Activated T-cell treated with anti-CD3 and anti-CD28 coated beads for 4 hours (primary cell): Measurements from ENCODE around the gene USP49.
A peak's percentile ranks its signal among the peaks of the same experiment; 100 is the strongest.

Source experiments
- DNase-seq: peaks from one replicate; pipeline ENCODE4 v3.0.0-alpha.2; 2020

USP49 gene

DNA sequence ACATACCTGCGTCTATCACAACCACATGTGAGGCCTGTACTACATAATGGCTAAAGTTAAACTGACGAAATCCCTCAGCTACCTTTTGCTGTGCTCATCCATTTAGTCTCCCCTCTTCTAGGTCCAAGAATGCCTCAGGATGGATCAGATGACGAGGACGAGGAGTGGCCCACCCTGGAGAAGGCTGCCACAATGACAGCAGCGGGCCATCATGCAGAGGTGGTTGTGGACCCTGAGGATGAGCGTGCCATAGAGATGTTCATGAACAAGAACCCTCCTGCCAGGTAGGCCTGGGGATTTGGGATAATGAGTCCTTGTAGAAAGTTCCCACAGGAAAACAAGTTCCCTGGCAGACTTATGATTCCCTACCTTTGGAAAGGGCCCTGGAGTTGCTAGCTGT lies 32.1 kb upstream of the USP49 start:
- DNase-seq: no peak

- DNase-seq: no peak
Observed at GRCh38 chr6:41922154-41922553, 27.0 kb upstream of the USP49 start.

GRCh38 chr6:41921712-41921998 lies 26.5 kb upstream of the USP49 start:
- no peak for DNase-seq

GRCh38 chr6:41920921-41921711 lies 25.9 kb upstream of the USP49 start, which contains the start of the genes BYSL and MED20:
Gene BYSL, plus strand, starts transcription at chr6:41921499. Its CDS starts 64 bp downstream, at chr6:41921563.
Gene MED20, minus strand, starts transcription at chr6:41921139. Its CDS starts 121 bp downstream, at chr6:41921018.
- peak; percentile 93 for DNase-seq

DNA sequence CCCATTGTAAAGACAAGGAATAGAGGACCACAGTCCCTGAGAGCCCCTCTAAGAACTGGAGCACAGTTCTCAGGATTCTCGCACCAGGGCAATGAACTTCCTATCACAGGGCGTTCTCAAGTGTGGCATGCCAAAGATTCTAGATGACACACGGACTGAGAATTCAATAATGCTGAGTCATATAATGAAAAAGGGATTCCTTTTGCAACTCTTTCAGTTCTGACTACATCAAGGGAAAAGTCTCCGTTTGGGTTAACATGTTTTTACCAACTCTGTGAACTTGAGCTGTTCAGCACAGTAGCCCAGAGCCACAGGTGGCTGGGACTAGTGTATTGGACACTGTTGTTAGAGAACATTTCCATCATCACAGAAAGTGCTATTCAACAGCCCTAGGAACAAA lies 22.4 kb upstream of the USP49 start:
- no peak for DNase-seq

- DNase-seq: no peak
Observed at GRCh38 chr6:41914869-41915530, 19.8 kb upstream of the USP49 start.

GRCh38 chr6:41914343-41914742 lies 19.2 kb upstream of the USP49 start:
- DNase-seq: no peak

- no peak for DNase-seq
Observed at GRCh38 chr6:41909727-41910126, 14.6 kb upstream of the USP49 start.

- peak; percentile 47 for DNase-seq
Observed at GRCh38 chr6:41901882-41902519, 6.8 kb upstream of the USP49 start.

DNA sequence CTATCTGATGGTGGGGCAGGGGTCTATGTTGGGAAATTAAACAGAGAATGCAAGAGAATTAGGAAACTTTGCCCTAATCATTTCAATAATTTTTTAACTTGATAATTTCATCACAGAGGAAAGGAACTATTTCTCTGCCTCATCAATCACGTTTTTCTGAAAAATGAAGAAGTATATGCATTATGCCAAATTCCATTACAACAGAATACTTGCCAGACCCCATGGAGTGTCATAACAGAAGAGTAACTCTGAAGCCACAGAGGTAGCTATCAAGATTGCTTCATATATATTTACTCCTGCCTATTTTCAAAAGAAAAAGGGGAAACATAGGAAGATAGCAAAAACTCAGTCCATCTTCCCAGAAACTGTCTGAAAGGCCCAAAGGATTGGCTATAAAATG lies 5.7 kb upstream of the USP49 start:
- no peak for DNase-seq

DNA sequence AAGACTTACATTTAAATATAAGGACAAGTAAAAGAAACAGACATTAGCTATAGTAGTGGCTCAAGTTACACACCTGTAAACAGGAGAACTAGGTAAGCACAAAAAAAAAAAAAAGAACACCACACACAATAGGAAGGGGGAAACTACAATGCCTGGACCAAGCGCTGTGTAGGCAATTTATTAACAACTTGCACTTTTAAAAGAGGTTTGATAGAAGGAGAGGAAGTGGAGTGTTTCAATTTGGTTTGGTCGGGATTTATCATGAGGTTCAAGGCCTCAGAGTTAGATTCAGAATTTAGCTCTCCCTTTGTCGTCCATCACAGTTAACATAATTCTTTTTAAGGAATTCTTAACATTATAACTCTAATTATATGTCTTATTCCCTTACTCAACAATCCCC lies 1.1 kb upstream of the USP49 start:
- DNase-seq: no peak

DNA sequence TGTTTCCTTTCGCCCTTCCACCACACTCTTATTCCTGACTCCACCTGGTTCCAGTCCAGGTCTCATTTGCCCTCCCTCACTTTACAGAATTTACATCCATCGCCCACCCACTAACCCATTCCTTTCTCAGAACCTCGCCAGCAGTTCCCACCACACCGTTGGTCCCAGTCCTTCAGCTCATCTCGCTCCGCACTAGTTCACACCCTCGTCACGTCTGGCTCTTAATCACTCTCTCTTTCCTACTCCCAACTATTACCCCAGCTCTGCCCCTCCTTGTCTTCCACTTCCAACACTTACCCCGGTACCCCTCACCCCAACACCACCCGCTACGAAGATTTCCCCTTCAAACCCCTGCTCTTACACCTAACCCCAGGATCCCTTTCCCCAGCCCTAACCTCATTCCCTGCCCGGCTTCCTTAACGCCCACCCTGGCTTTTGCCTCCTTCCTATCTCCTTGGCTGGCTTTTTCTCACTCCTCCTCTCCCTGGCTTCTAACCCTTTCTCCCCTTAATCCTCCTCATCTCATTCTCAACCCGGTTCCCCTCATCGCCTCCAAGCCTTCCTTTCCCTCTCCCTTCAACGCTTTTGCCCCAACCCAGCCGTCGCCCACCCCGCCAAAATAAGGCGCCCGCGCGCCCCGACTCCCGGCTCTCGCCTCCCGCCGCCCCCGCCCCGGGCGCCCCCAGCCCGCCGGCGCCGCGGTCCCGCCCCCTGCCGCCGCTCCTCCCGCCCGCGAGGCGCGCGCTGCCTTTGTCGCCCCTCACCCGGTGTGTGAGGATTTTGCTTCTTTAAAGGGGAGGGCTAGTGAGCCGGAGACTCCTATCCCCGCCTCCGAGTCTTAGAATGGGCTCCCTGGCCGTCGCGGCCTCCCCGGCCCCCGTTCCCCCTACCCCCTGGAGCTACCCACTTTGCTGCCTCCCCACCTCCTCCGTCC lies 542 bp downstream of the USP49 start:
- DNase-seq: no peak

DNA sequence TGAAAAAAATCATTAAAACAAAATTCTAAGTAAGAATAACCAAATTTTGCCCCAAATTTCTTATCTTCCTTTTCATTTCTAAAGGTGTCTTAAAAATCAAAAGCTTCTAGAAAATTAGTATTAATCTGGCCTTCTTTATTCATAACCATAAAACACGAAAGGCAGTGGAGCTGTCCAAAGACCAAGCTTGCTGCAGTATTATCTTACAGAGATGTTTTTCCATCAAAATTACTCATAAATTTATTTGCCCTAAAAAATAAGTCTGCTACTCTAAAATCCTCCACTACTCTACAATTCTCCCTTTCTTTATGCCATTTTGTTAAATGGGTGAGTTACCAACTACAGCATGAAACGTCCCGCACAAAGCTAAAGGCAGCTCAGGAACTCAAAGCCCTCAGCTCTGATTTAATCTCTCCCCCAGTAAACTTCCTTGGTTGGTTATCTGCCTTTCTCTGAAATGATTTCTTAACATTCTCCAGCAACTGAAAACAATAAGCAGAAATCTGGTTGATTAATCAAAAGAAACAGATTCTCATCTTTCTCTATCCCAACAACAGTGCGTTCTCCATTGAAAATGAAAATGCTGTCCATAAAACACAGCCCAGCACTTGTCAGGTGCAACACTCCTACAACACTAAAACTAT lies 2.1 kb downstream of the USP49 start:
- DNase-seq: no peak

DNA sequence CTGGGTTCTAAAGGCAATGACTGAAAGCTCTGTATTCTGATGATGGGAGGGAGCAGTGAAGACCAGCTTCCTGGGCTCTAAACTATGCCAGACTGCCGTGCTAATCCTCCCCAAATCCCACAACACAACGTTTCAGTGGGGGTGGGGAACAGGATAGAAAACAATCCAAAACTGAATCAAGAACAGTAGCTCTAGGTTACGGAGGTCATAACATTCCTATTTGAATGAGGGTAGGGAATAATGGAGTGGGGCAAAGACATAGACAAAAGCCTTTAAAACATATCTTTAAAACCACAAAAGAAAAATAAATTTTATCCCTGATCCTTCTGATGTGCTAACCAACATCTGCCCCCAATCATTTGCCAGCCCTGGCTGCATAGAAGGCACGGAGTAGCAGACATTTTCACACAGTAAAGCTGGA lies 7.8 kb downstream of the USP49 start:
- no peak for DNase-seq

GRCh38 chr6:41885930-41886329 lies 9.2 kb downstream of the USP49 start:
- DNase-seq: no peak

GRCh38 chr6:41884957-41885356 lies 10.2 kb downstream of the USP49 start:
- no peak for DNase-seq

DNA sequence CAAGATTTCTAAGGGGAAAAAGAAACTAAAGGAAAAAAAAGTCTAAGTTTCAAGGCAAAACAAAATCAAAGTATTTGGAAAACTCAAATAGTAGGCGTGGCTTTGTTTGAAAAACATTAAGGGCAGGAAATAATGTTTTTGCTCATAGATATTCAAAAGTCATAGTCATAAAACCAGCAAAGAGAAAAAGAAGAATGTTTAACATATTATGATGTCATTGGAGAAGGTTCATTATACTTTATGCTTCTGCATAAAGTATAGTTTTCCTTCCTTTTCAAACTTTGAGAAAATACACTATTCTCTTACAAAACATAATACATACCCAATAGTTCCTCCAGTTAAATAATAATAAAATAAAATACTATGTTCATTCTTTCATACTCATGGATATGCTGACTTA lies 13.7 kb downstream of the USP49 start:
- DNase-seq: no peak

GRCh38 chr6:41878961-41879405 lies 16.2 kb downstream of the USP49 start:
- no peak for DNase-seq

DNA sequence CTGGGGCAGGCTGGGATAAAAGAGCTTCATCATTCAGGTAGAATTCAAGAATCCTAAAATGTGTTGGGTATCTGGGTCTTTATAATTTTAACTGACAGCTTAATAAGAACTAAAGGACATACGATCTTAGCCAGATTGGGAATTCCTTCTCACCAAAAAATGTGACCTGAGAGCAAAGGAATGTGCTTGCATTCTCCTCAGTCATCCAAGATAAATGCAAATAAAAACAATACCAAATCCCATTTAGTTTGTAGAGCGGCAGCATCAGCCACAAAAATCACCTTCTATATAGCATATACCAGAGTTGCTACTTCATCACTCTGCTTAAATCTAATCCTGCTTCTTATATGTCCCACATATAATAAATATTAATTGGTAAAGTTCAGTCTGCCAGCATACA lies 16.9 kb downstream of the USP49 start:
- DNase-seq: no peak

- DNase-seq: no peak
Observed at GRCh38 chr6:41877051-41877680, 18.0 kb downstream of the USP49 start.

- no peak for DNase-seq
Observed at GRCh38 chr6:41874741-41875140, 20.4 kb downstream of the USP49 start.

DNA sequence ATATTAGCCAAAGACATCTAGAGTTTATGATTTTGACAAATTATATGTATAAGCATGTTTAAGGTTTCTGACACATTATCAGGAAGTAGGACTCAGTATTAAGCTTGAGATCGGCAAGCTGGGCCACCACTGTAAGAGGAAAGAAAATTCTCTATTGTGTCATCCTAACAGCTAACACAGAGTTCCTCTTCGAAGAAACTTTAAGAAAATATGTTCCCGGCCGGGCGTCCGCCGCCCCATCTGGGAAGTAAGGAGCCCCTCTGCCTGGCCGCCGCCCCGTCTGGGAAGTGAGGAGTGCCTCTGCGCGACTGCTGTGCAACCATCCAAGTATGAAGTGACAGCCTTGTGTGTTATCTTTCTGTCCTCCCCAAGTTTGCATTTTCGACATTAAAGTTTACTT lies 23.0 kb downstream of the USP49 start:
- DNase-seq: no peak
